Measurements from ENCODE around the gene ERC2.
"Not testable (repeated sequence)": the region's sequence is repeated elsewhere in the genome, so short reads cannot be mapped to it uniquely, and the experiment has no call there.

The ERC2 gene

DNA sequence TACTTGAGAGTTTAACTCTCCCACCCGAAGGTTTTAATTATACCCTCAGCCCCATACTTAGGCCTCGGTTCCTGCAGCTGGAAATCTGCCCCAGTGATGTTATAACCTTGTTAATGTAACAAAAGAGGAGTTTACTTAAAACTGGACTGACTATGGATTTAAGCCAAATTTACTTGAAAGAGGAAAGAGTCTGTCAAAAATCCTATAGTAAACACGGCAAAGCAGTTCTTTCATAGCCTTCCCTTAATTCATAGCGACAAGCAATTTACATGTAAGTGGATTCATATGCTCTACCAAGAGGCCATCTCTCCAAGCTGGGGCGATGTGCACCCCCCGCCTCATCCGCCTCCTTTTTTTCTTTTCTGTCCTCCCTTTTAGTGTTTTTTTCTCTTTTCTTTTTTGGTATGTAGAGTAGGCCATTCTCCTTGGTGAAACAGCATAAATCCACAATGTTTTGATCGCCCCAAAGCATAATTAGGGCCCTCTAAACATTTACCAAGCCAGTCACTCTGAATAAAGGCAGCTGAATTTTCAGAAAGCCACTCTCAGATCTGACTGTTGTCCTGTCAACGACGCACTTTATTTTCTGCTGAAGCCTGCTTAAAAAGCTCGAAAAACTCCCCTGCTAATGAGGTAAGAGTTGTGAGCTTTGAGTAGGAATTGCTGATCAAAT lies 608.1 kb downstream of the ERC2 start:
- DNase-seq (ENCODE audit: insufficient read length) (no peak), FAIRE-seq (no peak)
- no peak for TF ChIP-seq POLR2AphosphoS5 (IDR thresholded peaks at IDR 0.05; ENCODE audit: low read depth, low read length)
- no peak for TF ChIP-seq TAF1 (IDR thresholded peaks at IDR 0.05; ENCODE audit: borderline replicate concordance, low read depth, low read length)
- no peak for TF ChIP-seq POLR2A (IDR thresholded peaks at IDR 0.05; ENCODE audit: low read depth, low read length)

DNA sequence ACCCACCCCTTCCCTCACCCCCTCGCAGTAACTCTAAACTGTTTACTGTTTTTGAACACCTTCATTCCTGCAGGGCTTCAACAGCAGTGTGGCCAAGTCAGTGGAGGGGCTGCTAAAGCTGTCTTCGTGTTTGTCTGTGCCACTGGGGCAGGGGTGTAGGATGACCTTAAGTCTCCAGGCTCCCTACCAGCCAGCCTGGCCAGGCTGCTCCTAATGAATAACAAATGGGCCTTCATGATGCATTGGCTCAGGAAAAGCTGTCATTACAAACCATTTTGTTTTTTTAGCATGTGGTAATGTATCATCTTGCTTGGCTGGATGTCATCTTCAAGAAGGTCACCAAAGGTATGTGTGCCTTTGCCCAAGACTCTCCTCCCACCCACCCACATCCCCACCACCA lies 609.0 kb downstream of the ERC2 start:
- TF ChIP-seq TAF1 (IDR thresholded peaks at IDR 0.05; ENCODE audit: borderline replicate concordance, low read depth, low read length) (no peak), POLR2AphosphoS5 (IDR thresholded peaks at IDR 0.05; ENCODE audit: low read depth, low read length) (no peak), POLR2A (IDR thresholded peaks at IDR 0.05; ENCODE audit: low read depth, low read length) (no peak)
- DNase-seq (ENCODE audit: insufficient read length) (no peak), FAIRE-seq (no peak)

DNA sequence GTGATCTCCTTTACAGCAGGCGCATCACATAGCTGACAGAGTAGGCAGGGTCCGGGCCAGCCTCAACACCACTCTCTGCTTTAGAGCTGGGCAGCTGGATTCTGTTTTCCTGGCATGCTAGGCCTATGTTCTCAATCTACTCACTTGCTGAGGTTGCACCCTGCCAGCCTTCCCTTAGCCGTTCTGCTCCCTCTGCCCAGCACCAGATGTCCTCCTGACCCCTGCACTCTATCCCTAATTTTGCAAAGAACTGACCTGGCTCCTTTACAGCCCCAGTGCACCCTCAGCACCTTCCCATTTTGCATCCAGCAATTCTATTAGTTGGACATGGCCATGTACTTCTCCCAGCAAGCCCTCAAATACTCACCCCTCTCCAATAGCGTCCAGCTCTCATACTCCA lies 609.5 kb downstream of the ERC2 start:
- TF ChIP-seq POLR2AphosphoS5 (IDR thresholded peaks at IDR 0.05; ENCODE audit: low read depth, low read length) (no peak), POLR2A (IDR thresholded peaks at IDR 0.05; ENCODE audit: low read depth, low read length) (no peak), TAF1 (IDR thresholded peaks at IDR 0.05; ENCODE audit: borderline replicate concordance, low read depth, low read length) (no peak)
- no peak for DNase-seq (ENCODE audit: insufficient read length)
- no peak for FAIRE-seq

- FAIRE-seq: no peak
- DNase-seq (ENCODE audit: insufficient read length): no peak
- TF ChIP-seq POLR2AphosphoS5 (IDR thresholded peaks at IDR 0.05; ENCODE audit: low read depth, low read length) (no peak), POLR2A (IDR thresholded peaks at IDR 0.05; ENCODE audit: low read depth, low read length) (no peak), TAF1 (IDR thresholded peaks at IDR 0.05; ENCODE audit: borderline replicate concordance, low read depth, low read length) (no peak)
Observed at GRCh38 chr3:55858302-55858701, 610.0 kb downstream of the ERC2 start.

DNA sequence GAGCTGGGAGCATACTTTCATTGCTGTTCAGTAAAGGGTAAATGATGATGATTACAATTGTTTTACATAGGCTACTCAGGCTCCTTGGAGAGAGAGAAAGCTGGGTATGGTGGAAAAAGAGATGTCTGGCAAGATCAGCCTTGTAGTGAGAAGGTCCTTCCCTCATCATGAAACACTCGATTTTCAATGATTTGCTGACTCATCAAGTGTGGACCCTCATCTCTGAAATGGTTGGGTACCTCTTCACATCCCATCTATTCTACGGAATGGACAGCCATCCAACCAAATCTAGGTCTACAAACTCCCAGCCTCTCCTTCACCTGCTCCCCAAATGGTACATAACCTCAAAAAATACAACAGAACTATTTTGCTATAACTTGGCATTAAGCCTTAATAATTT lies 610.6 kb downstream of the ERC2 start:
- TF ChIP-seq TAF1 (IDR thresholded peaks at IDR 0.05; ENCODE audit: borderline replicate concordance, low read depth, low read length) (no peak), POLR2A (IDR thresholded peaks at IDR 0.05; ENCODE audit: low read depth, low read length) (no peak), POLR2AphosphoS5 (IDR thresholded peaks at IDR 0.05; ENCODE audit: low read depth, low read length) (no peak)
- FAIRE-seq: no peak
- DNase-seq (ENCODE audit: insufficient read length): no peak

GRCh38 chr3:55855311-55855710 lies 613.0 kb downstream of the ERC2 start:
- TF ChIP-seq POLR2AphosphoS5 (IDR thresholded peaks at IDR 0.05; ENCODE audit: low read depth, low read length) (no peak), TAF1 (IDR thresholded peaks at IDR 0.05; ENCODE audit: borderline replicate concordance, low read depth, low read length) (no peak), POLR2A (IDR thresholded peaks at IDR 0.05; ENCODE audit: low read depth, low read length) (no peak)
- FAIRE-seq (no peak), DNase-seq (ENCODE audit: insufficient read length) (no peak)

DNA sequence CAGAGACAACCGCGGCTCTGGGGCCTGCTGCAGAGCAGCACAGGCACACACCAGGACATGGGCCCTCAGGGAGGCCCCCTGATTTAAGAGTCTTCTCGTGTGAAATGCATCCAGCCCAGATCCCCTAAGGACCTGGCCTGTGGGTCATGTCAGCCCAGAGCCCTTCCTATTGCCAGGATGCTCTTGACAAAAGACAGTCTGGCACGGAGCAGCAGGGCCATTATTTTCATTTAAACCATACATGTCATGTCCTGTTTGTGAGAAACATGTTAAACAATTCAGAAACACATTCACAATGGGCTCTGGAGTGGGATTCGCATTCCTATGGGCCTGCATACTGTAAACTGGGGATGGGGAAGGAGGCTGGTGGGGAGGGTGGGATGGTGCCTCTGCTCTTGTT lies 613.8 kb downstream of the ERC2 start:
- DNase-seq (ENCODE audit: insufficient read length): no peak
- no peak for TF ChIP-seq POLR2AphosphoS5 (IDR thresholded peaks at IDR 0.05; ENCODE audit: low read depth, low read length)
- no peak for TF ChIP-seq POLR2A (IDR thresholded peaks at IDR 0.05; ENCODE audit: low read depth, low read length)
- TF ChIP-seq TAF1 (IDR thresholded peaks at IDR 0.05; ENCODE audit: borderline replicate concordance, low read depth, low read length): no peak

DNA sequence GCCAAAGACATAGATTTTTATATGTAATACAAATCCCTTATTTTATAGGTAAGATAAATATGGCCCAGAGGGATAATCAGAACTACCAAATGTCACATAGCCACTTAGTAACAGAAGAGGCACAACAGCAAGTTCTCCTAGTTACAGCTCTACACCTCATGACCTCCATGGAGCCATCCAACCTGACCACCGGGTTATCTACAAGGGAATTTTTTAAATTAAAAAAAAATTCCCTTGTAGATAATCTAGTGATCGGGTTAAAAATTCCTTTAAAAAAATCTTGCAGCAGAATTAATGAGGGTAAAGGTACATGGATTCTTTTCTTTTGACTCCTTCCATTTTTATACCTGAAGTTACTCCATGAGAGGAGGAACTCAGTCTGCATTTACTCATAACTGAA lies 615.9 kb downstream of the ERC2 start:
- DNase-seq (ENCODE audit: insufficient read length) (no peak), FAIRE-seq (no peak)
- TF ChIP-seq TAF1 (IDR thresholded peaks at IDR 0.05; ENCODE audit: borderline replicate concordance, low read depth, low read length) (no peak), POLR2AphosphoS5 (IDR thresholded peaks at IDR 0.05; ENCODE audit: low read depth, low read length) (no peak), POLR2A (IDR thresholded peaks at IDR 0.05; ENCODE audit: low read depth, low read length) (no peak)

More for the DNA sequence above, 613.8 kb downstream of the ERC2 start:
- no peak for FAIRE-seq

DNA sequence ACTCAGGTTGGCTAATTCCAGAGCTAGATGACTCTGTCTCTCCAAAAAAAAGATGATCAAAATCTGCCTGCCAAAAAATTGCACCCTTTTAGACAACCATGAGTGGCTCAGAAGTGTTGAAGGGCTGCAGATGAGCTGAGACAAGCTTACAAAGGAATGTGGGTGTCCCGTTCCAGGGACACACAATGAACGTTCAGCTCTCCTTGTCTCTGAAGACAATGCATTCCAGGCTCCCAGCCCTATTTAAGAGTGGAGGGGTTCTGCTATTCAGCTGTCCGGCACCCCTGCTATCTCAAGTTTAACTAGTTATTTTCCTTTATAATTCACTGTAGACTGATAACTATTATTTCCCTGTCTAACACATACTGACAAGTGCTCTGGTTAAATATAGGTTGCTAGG lies 626.1 kb downstream of the ERC2 start:
- no peak for TF ChIP-seq POLR2A (IDR thresholded peaks at IDR 0.05; ENCODE audit: low read depth, low read length)
- TF ChIP-seq TAF1 (IDR thresholded peaks at IDR 0.05; ENCODE audit: borderline replicate concordance, low read depth, low read length): no peak
- no peak for TF ChIP-seq POLR2AphosphoS5 (IDR thresholded peaks at IDR 0.05; ENCODE audit: low read depth, low read length)
- DNase-seq (ENCODE audit: insufficient read length) (no peak), FAIRE-seq (no peak)

GRCh38 chr3:55831876-55832275 lies 636.4 kb downstream of the ERC2 start:
- not testable (repeated sequence) for FAIRE-seq

DNA sequence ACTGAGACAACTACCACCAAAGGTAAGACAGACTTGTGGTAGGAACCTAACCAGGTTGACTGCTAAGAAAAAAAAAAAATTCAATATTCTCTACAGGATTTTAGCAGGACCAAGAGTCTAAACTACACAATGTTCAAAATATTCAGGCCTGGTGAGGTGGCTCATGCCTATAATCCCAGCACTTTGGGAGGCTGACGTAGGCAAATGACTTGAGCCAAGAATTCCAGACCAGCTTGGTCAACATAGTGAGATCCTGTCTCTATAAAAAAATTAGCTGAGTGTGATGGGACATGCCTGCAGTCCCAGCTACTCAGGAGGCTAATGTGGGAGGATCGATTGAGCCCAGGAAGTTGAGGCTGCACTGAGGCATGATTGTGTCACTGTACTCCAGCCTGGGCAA lies 639.6 kb downstream of the ERC2 start:
- no peak for FAIRE-seq

More at GRCh38 chr3:55831876-55832275, 636.4 kb downstream of the ERC2 start:
- DNase-seq (ENCODE audit: insufficient read length): not testable (repeated sequence)

GRCh38 chr3:55827786-55828185 lies 640.5 kb downstream of the ERC2 start:
- TF ChIP-seq POLR2AphosphoS5 (IDR thresholded peaks at IDR 0.05; ENCODE audit: low read depth, low read length): no peak
- TF ChIP-seq TAF1 (IDR thresholded peaks at IDR 0.05; ENCODE audit: borderline replicate concordance, low read depth, low read length): no peak
- TF ChIP-seq POLR2A (IDR thresholded peaks at IDR 0.05; ENCODE audit: low read depth, low read length): no peak
- no peak for FAIRE-seq

More for the DNA sequence above, 639.6 kb downstream of the ERC2 start:
- TF ChIP-seq POLR2A (IDR thresholded peaks at IDR 0.05; ENCODE audit: low read depth, low read length) (no peak), TAF1 (IDR thresholded peaks at IDR 0.05; ENCODE audit: borderline replicate concordance, low read depth, low read length) (no peak), POLR2AphosphoS5 (IDR thresholded peaks at IDR 0.05; ENCODE audit: low read depth, low read length) (no peak)
- DNase-seq (ENCODE audit: insufficient read length): no peak

More at GRCh38 chr3:55827786-55828185, 640.5 kb downstream of the ERC2 start:
- no peak for DNase-seq (ENCODE audit: insufficient read length)

Data from GM12892 (cell line).